CD4-positive, alpha-beta T cell (primary cell): Measurements from ENCODE around the gene ST3GAL5. TPM values are rescaled to one million over a fixed set of nuclear protein-coding genes. Genes with fewer than 3 reads are reported as not detected.

Experiments
- ATAC-seq: fragments of 200-7000 bp; cut with Tn5 transposase; one replicate; pipeline ENCODE4 v1.10.0; 2022; ENCODE audit warnings: mild to moderate bottlenecking; ENCODE audit not compliant: poor library complexity
- CTCF ChIA-PET: fragments of 350-600 bp; sonication (Branson Sonifier 250); formaldehyde crosslinking; loops from one replicate; lab custom pipeline; 2021; ENCODE audit warnings: antibody characterized with exemption, inconsistent platforms; lab: Charles Lee
- POLR2A ChIA-PET: fragments of 350-600 bp; sonication (Branson Sonifier 250); formaldehyde crosslinking; loops from one replicate; lab custom pipeline; 2021; ENCODE audit warnings: antibody characterized with exemption, inconsistent platforms; lab: Charles Lee
- DNase-seq, 14 experiments: peaks; one replicate each; pipeline ENCODE4 v3.0.0-alpha.2; 2013 to 2020; ENCODE audit warnings: mixed read lengths in 2 of 14
- H3K27ac ChIP-seq, 2 donors: one replicate each; pipeline versions ENCODE4 v1.5.1 to v1.7.0; 2013; ENCODE audit warnings: low read length in 2 of 2, low read depth in 1 of 2, mild to moderate bottlenecking in 1 of 2
- H3K27me3 ChIP-seq, 2 experiments: 1 replicate in 1 of 2; 2 replicates in 1 of 2; pipeline versions ENCODE4 v1.6.1 to v1.7.0; 2013; ENCODE audit warnings: low read length in 2 of 2, control low read depth in 1 of 2, mild to moderate bottlenecking in 1 of 2, moderate library complexity in 1 of 2; ENCODE audit not compliant: insufficient read depth in 2 of 2, control insufficient read depth in 1 of 2
- H3K36me3 ChIP-seq: one replicate; pipeline ENCODE4 v1.6.1; 2013; ENCODE audit warnings: low read length, control low read depth; ENCODE audit not compliant: insufficient read depth
- H3K4me1 ChIP-seq: one replicate; pipeline ENCODE4 v1.6.1; 2013; ENCODE audit warnings: low read length, control low read depth; ENCODE audit not compliant: insufficient read depth
- H3K4me3 ChIP-seq: one replicate; pipeline ENCODE4 v1.5.1; 2013; ENCODE audit warnings: mild to moderate bottlenecking, low read length, moderate library complexity
- H3K9me3 ChIP-seq, 2 experiments: 1 replicate in 1 of 2; 2 replicates in 1 of 2; pipeline versions ENCODE4 v1.6.1 to v1.7.0; 2013; ENCODE audit warnings: low read length in 2 of 2, mild to moderate bottlenecking in 2 of 2, control low read depth in 1 of 2, moderate library complexity in 1 of 2; ENCODE audit not compliant: control insufficient read depth in 1 of 2, insufficient read depth in 1 of 2
- H3K27ac Mint-ChIP-seq: one replicate; pipeline ENCODE4 v1.8.0; 2020; ENCODE audit warnings: mixed read lengths
- H3K27me3 Mint-ChIP-seq: one replicate; pipeline ENCODE4 v1.8.0; 2021; ENCODE audit warnings: mixed read lengths
- H3K36me3 Mint-ChIP-seq: one replicate; pipeline ENCODE4 v1.8.0; 2021; ENCODE audit warnings: low read depth, mixed read lengths
- H3K4me1 Mint-ChIP-seq: one replicate; pipeline ENCODE4 v1.8.0; 2021; ENCODE audit warnings: low read depth, mixed read lengths
- H3K4me3 Mint-ChIP-seq: one replicate; pipeline ENCODE4 v1.8.0; 2020; ENCODE audit warnings: mild to moderate bottlenecking, mixed read lengths
- H3K9me3 Mint-ChIP-seq: one replicate; pipeline ENCODE4 v1.8.0; 2020; ENCODE audit warnings: mixed read lengths
- CTCF ChIP-seq: fragments of 200-600 bp; IDR thresholded peaks from one replicate; pipeline ENCODE4 v1.8.0; 2022; ENCODE audit warnings: antibody characterized with exemption, mild to moderate bottlenecking
- intact Hi-C, 2 experiments: fragments of 100-400 bp; cut with DNase I in 1 of 2; cut with micrococcal nuclease in 1 of 2; formaldehyde crosslinking; loops; one replicate each; pipeline versions ENCODE4 v1.15.1 to v1.9.0; 2023 to 2025; cut with DNase I, micrococcal nuclease
- total RNA-seq, 174 experiments: library from RNA in 2 of 174; stranded (reverse) in 2 of 174; gene quantifications; one replicate each; pipeline ENCODE4 v1.2.3 and lab custom pipeline; 2021 to 2026

Gene ST3GAL5
- total RNA-seq, 2 experiments from 2014 or later: 76.7 to 77.8 TPM

- H3K4me3 Mint-ChIP-seq: peak overlapping the region; percentile 57
Observed at GRCh38 chr2:85854897-85855296, 33.9 kb downstream of the ST3GAL5 start.

GRCh38 chr2:85854166-85854509 is 34.7 kb downstream of the ST3GAL5 start:
- Mint-ChIP-seq H3K4me3 (peak overlapping the region; percentile 83), H3K9me3 (peaks cover 6% of the 10 kb centered on the region), H3K27me3 (no peaks in the 10 kb centered on the region), H3K27ac (peak overlapping the region; percentile 100), H3K4me1 (peaks cover 74% of the 10 kb centered on the region), H3K36me3 (peaks cover 81% of the 10 kb centered on the region)
- ATAC-seq: peak; percentile 5
- Histone ChIP-seq H3K4me3 (peak overlapping the region; percentile 56), H3K4me1 (peaks cover 52% of the 10 kb centered on the region), H3K9me3 (no peaks in the 10 kb centered on the region), H3K36me3 (peaks cover 4% of the 10 kb centered on the region), H3K27ac (peak overlapping the region; percentile 92 to 96), H3K27me3 (no peaks in the 10 kb centered on the region)
- peak in 1 of 14 experiments; percentile 17 for DNase-seq
- ChIA-PET CTCF (interaction anchor here (2.1 to 6.8 kb wide), 3 partner anchors 27 to 226 kb away, joined by 4 to 35 read pairs (median 27); partner anchors contain the start of gene ST3GAL5), POLR2A (interaction anchor here (0.8 to 4.5 kb wide), 11 partner anchors 8 to 587 kb away, joined by 3 to 81 read pairs (median 6); partner anchors contain the start of genes KDM3A, POLR1A, PTCD3 and ST3GAL5)
- intact Hi-C loops: loop anchor here in 1 of 2 experiments (5.0 kb wide), 1 partner anchor 183 kb away; no protein-coding TSS in a partner anchor
- TF ChIP-seq CTCF: no peak

More at GRCh38 chr2:85854897-85855296, 33.9 kb downstream of the ST3GAL5 start:
- intact Hi-C loops: loop anchor here in 1 of 2 experiments (5.0 kb wide), 1 partner anchor 182 kb away; no protein-coding TSS in a partner anchor
- POLR2A ChIA-PET: interaction anchor here (1.8 to 4.5 kb wide), 4 partner anchors 24 to 586 kb away, joined by 5 to 81 read pairs (median 18); partner anchors contain the start of genes KDM3A and ST3GAL5
- H3K9me3 ChIP-seq: no peaks in the 10 kb centered on the region
- Mint-ChIP-seq H3K36me3 (peaks cover 85% of the 10 kb centered on the region), H3K4me1 (peaks cover 76% of the 10 kb centered on the region), H3K27me3 (no peaks in the 10 kb centered on the region), H3K9me3 (peaks cover 6% of the 10 kb centered on the region), H3K27ac (peak overlapping the region; percentile 100)
- peak overlapping the region; percentile 92 to 96 for H3K27ac ChIP-seq
- peak in 2 of 14 experiments; percentile 39 to 43 for DNase-seq
- no peak for ATAC-seq
- no peaks in the 10 kb centered on the region for H3K27me3 ChIP-seq
- H3K4me3 ChIP-seq: no peak overlapping the region
- CTCF ChIA-PET: interaction anchor here (2.1 to 6.8 kb wide), 3 partner anchors 27 to 225 kb away, joined by 4 to 35 read pairs (median 27); partner anchors contain the start of gene ST3GAL5
- H3K36me3 ChIP-seq: peaks cover 4% of the 10 kb centered on the region
- TF ChIP-seq CTCF: no peak
- peaks cover 52% of the 10 kb centered on the region for H3K4me1 ChIP-seq

GRCh38 chr2:85853499-85854165 is 35.2 kb downstream of the ST3GAL5 start:
- Mint-ChIP-seq H3K4me3 (peak overlapping the region; percentile 83), H3K27me3 (no peaks in the 10 kb centered on the region), H3K4me1 (peaks cover 69% of the 10 kb centered on the region), H3K36me3 (peaks cover 77% of the 10 kb centered on the region), H3K27ac (peak overlapping the region; percentile 100), H3K9me3 (peaks cover 6% of the 10 kb centered on the region)
- Histone ChIP-seq H3K4me3 (peak overlapping the region; percentile 56), H3K27me3 (no peaks in the 10 kb centered on the region), H3K4me1 (peaks cover 52% of the 10 kb centered on the region), H3K9me3 (no peaks in the 10 kb centered on the region), H3K36me3 (peaks cover 4% of the 10 kb centered on the region), H3K27ac (peak overlapping the region; percentile 92 to 96)
- peak in 9 of 14 experiments; percentile 23 to 87 (median 40) for DNase-seq
- no peak for TF ChIP-seq CTCF
- POLR2A ChIA-PET: interaction anchor here (0.8 to 4.5 kb wide), 13 partner anchors 9 to 587 kb away, joined by 3 to 81 read pairs (median 5); partner anchors contain the start of genes KDM3A, POLR1A, PTCD3 and ST3GAL5
- intact Hi-C loops: loop anchor here (1.0 to 5.0 kb wide), 4 partner anchors 33 to 185 kb away; no protein-coding TSS in a partner anchor
- ATAC-seq: peak; percentile 54
- CTCF ChIA-PET: interaction anchor here (2.1 to 6.8 kb wide), 3 partner anchors 26 to 226 kb away, joined by 4 to 35 read pairs (median 27); partner anchors contain the start of gene ST3GAL5
